ENCODE data around the gene ZNF546.

GRCh38 chr19:40055832-40056504, 59.1 kb downstream of the ZNF546 start, which contains the start of gene ZNF780B:
- TF ChIP-seq, protein P1, sequence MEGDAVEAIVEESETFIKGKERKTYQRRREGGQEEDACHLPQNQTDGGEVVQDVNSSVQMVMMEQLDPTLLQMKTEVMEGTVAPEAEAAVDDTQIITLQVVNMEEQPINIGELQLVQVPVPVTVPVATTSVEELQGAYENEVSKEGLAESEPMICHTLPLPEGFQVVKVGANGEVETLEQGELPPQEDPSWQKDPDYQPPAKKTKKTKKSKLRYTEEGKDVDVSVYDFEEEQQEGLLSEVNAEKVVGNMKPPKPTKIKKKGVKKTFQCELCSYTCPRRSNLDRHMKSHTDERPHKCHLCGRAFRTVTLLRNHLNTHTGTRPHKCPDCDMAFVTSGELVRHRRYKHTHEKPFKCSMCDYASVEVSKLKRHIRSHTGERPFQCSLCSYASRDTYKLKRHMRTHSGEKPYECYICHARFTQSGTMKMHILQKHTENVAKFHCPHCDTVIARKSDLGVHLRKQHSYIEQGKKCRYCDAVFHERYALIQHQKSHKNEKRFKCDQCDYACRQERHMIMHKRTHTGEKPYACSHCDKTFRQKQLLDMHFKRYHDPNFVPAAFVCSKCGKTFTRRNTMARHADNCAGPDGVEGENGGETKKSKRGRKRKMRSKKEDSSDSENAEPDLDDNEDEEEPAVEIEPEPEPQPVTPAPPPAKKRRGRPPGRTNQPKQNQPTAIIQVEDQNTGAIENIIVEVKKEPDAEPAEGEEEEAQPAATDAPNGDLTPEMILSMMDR (conservative IDR thresholded peaks at IDR 0.05; ENCODE audit: low read length), result no peak
- no peak for TF ChIP-seq EZH2phosphoT487 (IDR thresholded peaks at IDR 0.05; ENCODE audit: borderline replicate concordance, low read depth, low read length)
